Neural cell (in vitro differentiated cells): ENCODE measurements around the gene ABHD17A.

Source experiments
- TF ChIP-seq, protein P1 (sequence below): fragments of 450-650 bp; IDR thresholded peaks from 2 replicates; pipeline ENCODE4 v1.5.1; 2014; ENCODE audit warnings: antibody characterized with exemption, mild to moderate bottlenecking, moderate library complexity; ENCODE audit not compliant: poor library complexity, severe bottlenecking
- TF ChIP-seq, protein P2 (sequence below): IDR thresholded peaks from 2 replicates; pipeline ENCODE4 v1.6.1; 2012; ENCODE audit warnings: borderline replicate concordance

DNA sequence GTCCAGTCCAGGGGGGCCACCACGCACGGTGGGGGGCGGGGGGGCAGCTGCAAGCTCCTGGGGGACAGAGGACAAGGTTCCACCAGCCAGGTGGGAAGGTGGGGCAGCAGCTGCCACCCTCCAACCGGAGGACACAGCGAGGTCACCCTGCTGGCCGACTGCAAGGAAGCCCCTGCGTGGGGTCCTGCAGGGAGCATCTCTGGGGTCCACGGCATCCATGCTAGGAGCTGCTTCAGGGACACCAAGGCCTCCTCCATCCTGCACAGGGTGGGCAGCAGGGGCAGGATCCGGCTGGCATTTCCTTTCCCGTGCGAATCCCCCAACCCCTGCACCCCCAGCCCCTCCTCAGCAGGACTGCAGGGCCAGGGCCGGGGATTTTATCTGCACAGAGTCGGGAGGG is 13.7 kb downstream of the ABHD17A start:
- TF ChIP-seq, protein P1, sequence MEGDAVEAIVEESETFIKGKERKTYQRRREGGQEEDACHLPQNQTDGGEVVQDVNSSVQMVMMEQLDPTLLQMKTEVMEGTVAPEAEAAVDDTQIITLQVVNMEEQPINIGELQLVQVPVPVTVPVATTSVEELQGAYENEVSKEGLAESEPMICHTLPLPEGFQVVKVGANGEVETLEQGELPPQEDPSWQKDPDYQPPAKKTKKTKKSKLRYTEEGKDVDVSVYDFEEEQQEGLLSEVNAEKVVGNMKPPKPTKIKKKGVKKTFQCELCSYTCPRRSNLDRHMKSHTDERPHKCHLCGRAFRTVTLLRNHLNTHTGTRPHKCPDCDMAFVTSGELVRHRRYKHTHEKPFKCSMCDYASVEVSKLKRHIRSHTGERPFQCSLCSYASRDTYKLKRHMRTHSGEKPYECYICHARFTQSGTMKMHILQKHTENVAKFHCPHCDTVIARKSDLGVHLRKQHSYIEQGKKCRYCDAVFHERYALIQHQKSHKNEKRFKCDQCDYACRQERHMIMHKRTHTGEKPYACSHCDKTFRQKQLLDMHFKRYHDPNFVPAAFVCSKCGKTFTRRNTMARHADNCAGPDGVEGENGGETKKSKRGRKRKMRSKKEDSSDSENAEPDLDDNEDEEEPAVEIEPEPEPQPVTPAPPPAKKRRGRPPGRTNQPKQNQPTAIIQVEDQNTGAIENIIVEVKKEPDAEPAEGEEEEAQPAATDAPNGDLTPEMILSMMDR = no peak
- TF ChIP-seq, protein P2, sequence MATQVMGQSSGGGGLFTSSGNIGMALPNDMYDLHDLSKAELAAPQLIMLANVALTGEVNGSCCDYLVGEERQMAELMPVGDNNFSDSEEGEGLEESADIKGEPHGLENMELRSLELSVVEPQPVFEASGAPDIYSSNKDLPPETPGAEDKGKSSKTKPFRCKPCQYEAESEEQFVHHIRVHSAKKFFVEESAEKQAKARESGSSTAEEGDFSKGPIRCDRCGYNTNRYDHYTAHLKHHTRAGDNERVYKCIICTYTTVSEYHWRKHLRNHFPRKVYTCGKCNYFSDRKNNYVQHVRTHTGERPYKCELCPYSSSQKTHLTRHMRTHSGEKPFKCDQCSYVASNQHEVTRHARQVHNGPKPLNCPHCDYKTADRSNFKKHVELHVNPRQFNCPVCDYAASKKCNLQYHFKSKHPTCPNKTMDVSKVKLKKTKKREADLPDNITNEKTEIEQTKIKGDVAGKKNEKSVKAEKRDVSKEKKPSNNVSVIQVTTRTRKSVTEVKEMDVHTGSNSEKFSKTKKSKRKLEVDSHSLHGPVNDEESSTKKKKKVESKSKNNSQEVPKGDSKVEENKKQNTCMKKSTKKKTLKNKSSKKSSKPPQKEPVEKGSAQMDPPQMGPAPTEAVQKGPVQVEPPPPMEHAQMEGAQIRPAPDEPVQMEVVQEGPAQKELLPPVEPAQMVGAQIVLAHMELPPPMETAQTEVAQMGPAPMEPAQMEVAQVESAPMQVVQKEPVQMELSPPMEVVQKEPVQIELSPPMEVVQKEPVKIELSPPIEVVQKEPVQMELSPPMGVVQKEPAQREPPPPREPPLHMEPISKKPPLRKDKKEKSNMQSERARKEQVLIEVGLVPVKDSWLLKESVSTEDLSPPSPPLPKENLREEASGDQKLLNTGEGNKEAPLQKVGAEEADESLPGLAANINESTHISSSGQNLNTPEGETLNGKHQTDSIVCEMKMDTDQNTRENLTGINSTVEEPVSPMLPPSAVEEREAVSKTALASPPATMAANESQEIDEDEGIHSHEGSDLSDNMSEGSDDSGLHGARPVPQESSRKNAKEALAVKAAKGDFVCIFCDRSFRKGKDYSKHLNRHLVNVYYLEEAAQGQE = no peak
